ENCODE results near the gene HMCN2. TPM values are rescaled to one million over a fixed set of nuclear protein-coding genes. Genes with fewer than 3 reads are reported as not detected.
"Not testable (repeated sequence)": the region's sequence is repeated elsewhere in the genome, so short reads cannot be mapped to it uniquely, and the experiment has no call there.

HMCN2 gene
- total RNA-seq, 1 donor from 2014 or later, result 0.15 TPM

GRCh38 chr9:130254747-130255630 lies 10.6 kb upstream of the HMCN2 start:
- Histone ChIP-seq H3K36me3 (no peaks in the 10 kb centered on the region), H3K27ac (no peak overlapping the region), H3K9ac (no peak overlapping the region), H3F3A (ENCODE audit: low read depth) (no peaks in the 10 kb centered on the region), H3K4me1 (no peaks in the 10 kb centered on the region), H4K20me1 (ENCODE audit: low read depth) (no peaks in the 10 kb centered on the region), H3K4me3 (no peak overlapping the region), H3K4me2 (no peak overlapping the region), H3K79me2 (ENCODE audit: low read depth) (no peaks in the 10 kb centered on the region), H3K9me3 (ENCODE audit: low read depth) (no peaks in the 10 kb centered on the region), H3K27me3 (no peaks in the 10 kb centered on the region), H2AFZ (replicated peaks) (peak overlapping the region; percentile 34)
- no peak overlapping the region for H3K4me3 Mint-ChIP-seq
- no peaks in the 10 kb centered on the region for H3K36me3 Mint-ChIP-seq
- TF ChIP-seq CTCF (IDR thresholded peaks at IDR 0.05) (no peak), EZH2 (IDR thresholded peaks at IDR 0.05) (no peak), EZH2phosphoT487 (IDR thresholded peaks at IDR 0.05) (no peak)
- H3K4me1 Mint-ChIP-seq, result peaks cover 2% of the 10 kb centered on the region
- DNase-seq (ENCODE audit: low spot score), result no peak
- peaks cover 14% of the 10 kb centered on the region for H3K27me3 Mint-ChIP-seq (ENCODE audit: insufficient read depth, low read depth)
- no peaks in the 10 kb centered on the region for H3K9me3 Mint-ChIP-seq
- H3K27ac Mint-ChIP-seq, result no peak overlapping the region

DNA sequence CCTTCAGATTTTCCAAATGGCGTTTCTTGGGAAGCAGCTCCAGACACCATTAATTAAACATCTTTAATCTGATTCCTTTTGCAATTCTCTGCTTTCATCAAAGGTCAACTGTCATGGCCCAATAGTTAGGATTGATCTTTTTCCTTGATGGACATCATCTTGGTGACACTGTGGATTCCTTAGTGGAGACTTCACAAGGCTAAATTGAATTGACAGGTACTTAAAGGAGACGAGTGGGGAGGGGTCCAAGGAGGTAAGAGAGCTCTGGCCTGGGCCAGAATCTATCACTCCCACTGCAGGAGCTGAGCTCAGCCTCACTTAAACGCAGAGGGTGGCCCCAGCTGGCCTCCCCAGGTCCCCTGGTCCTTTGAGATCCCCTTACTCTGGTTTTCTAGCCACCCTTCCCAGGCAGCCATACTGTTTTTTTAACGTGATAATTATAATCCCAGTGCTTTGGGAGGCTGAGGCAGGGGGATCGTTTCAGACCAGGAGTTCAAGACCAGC lies 9.9 kb upstream of the HMCN2 start:
- Histone ChIP-seq H3K36me3 (no peaks in the 10 kb centered on the region), H3K4me3 (no peak overlapping the region), H3K79me2 (ENCODE audit: low read depth) (no peaks in the 10 kb centered on the region), H3K4me1 (no peaks in the 10 kb centered on the region), H3K4me2 (no peak overlapping the region), H3K27me3 (no peaks in the 10 kb centered on the region), H4K20me1 (ENCODE audit: low read depth) (no peaks in the 10 kb centered on the region), H2AFZ (replicated peaks) (no peak overlapping the region), H3F3A (ENCODE audit: low read depth) (no peaks in the 10 kb centered on the region), H3K9me3 (ENCODE audit: low read depth) (no peaks in the 10 kb centered on the region), H3K9ac (no peak overlapping the region), H3K27ac (no peak overlapping the region)
- Mint-ChIP-seq H3K36me3 (no peaks in the 10 kb centered on the region), H3K27ac (no peak overlapping the region), H3K9me3 (no peaks in the 10 kb centered on the region), H3K27me3 (ENCODE audit: insufficient read depth, low read depth) (peaks cover 19% of the 10 kb centered on the region), H3K4me3 (no peak overlapping the region), H3K4me1 (peaks cover 2% of the 10 kb centered on the region)
- no peak for TF ChIP-seq CTCF (IDR thresholded peaks at IDR 0.05)
- TF ChIP-seq EZH2 (IDR thresholded peaks at IDR 0.05), result no peak
- no peak for TF ChIP-seq EZH2phosphoT487 (IDR thresholded peaks at IDR 0.05)
- DNase-seq (ENCODE audit: low spot score), result no peak

DNA sequence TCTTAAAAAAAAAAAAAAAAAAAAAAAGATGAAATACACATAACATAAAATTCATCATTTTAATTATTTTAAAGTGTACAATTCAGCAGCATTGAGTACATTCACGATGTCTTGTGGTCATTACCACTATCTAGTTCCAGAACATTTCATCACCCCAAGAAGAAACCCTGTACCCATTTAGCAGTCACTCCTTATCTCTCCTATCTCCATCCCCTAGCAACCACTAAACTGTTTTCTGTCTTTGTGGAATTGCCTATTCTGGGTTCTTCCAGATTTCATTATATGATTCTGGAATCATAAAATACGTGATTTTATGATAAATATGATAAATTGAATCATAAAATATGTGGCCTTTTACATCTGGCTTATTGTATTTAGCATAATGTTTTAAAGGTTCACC lies 8.9 kb upstream of the HMCN2 start:
- Histone ChIP-seq H3K4me2 (no peak overlapping the region), H4K20me1 (ENCODE audit: low read depth) (no peaks in the 10 kb centered on the region), H3K4me3 (no peak overlapping the region), H3K27me3 (no peaks in the 10 kb centered on the region), H2AFZ (replicated peaks) (no peak overlapping the region), H3K9me3 (ENCODE audit: low read depth) (no peaks in the 10 kb centered on the region), H3K36me3 (no peaks in the 10 kb centered on the region), H3F3A (ENCODE audit: low read depth) (no peaks in the 10 kb centered on the region), H3K79me2 (ENCODE audit: low read depth) (no peaks in the 10 kb centered on the region), H3K27ac (no peak overlapping the region), H3K9ac (no peak overlapping the region), H3K4me1 (no peaks in the 10 kb centered on the region)
- H3K9me3 Mint-ChIP-seq, result no peaks in the 10 kb centered on the region
- H3K36me3 Mint-ChIP-seq, result no peaks in the 10 kb centered on the region
- H3K4me3 Mint-ChIP-seq, result no peak overlapping the region
- no peak overlapping the region for H3K27ac Mint-ChIP-seq
- DNase-seq (ENCODE audit: low spot score), result no peak
- H3K4me1 Mint-ChIP-seq, result peaks cover 2% of the 10 kb centered on the region
- H3K27me3 Mint-ChIP-seq (ENCODE audit: insufficient read depth, low read depth), result peaks cover 17% of the 10 kb centered on the region
- TF ChIP-seq CTCF (IDR thresholded peaks at IDR 0.05), result no peak
- no peak for TF ChIP-seq EZH2phosphoT487 (IDR thresholded peaks at IDR 0.05)
- TF ChIP-seq EZH2 (IDR thresholded peaks at IDR 0.05), result no peak

GRCh38 chr9:130258137-130258536 lies 7.4 kb upstream of the HMCN2 start:
- H3K27me3 Mint-ChIP-seq (ENCODE audit: insufficient read depth, low read depth), result peaks cover 20% of the 10 kb centered on the region
- H3K4me2 ChIP-seq; H3K4me3 ChIP-seq; H3F3A ChIP-seq (ENCODE audit: low read depth); H3K79me2 ChIP-seq (ENCODE audit: low read depth); H3K9me3 ChIP-seq (ENCODE audit: low read depth); H3K36me3 ChIP-seq; H3K27ac Mint-ChIP-seq; H3K36me3 Mint-ChIP-seq; H2AFZ ChIP-seq (replicated peaks); H3K9me3 Mint-ChIP-seq; H3K27me3 ChIP-seq; H4K20me1 ChIP-seq (ENCODE audit: low read depth); H3K4me1 ChIP-seq; DNase-seq (ENCODE audit: low spot score); H3K27ac ChIP-seq; H3K4me3 Mint-ChIP-seq; H3K9ac ChIP-seq; H3K4me1 Mint-ChIP-seq: not testable (repeated sequence)

Measured in neural progenitor cell (in vitro differentiated cells).